Mesendoderm (in vitro differentiated cells): ENCODE results near the gene ZDHHC1.

ENCODE experiments used
- DNase-seq: peaks from one replicate; pipeline ENCODE4 v3.0.0; 2013
- H2AK5ac ChIP-seq: 2 replicates; pipeline ENCODE4 v1.6.1; 2013; ENCODE audit warnings: low read length, inconsistent platforms
- H2BK120ac ChIP-seq: 2 replicates; pipeline ENCODE4 v1.6.1; 2013; ENCODE audit warnings: low read depth, mild to moderate bottlenecking, low read length, moderate library complexity, mixed read lengths
- H2BK15ac ChIP-seq: replicated peaks from 2 replicates; pipeline ENCODE4 v1.6.1; 2013; ENCODE audit warnings: low read depth, mild to moderate bottlenecking, moderate library complexity
- H2BK5ac ChIP-seq: 2 replicates; pipeline ENCODE4 v1.6.1; 2013; ENCODE audit warnings: low read length, inconsistent platforms
- H3K18ac ChIP-seq: 2 replicates; pipeline ENCODE4 v1.6.1; 2013; ENCODE audit warnings: mild to moderate bottlenecking, low read length, mixed read lengths
- H3K23ac ChIP-seq: one replicate; pipeline ENCODE4 v1.6.1; 2013; ENCODE audit warnings: low read length
- H3K27ac ChIP-seq: 2 replicates; pipeline ENCODE4 v1.5.1; 2013; ENCODE audit warnings: low read depth, mild to moderate bottlenecking, inconsistent platforms, low read length, moderate library complexity
- H3K27me3 ChIP-seq: 2 replicates; pipeline ENCODE4 v1.6.1; 2013; ENCODE audit warnings: low read length, control low read depth, mild to moderate bottlenecking, inconsistent platforms; ENCODE audit not compliant: insufficient read depth, poor library complexity
- H3K36me3 ChIP-seq: 2 replicates; pipeline ENCODE4 v1.6.1; 2013; ENCODE audit warnings: low read length, inconsistent platforms; ENCODE audit not compliant: control insufficient read depth, insufficient read depth
- H3K4ac ChIP-seq: one replicate; pipeline ENCODE4 v1.6.1; 2013; ENCODE audit warnings: low read depth, mild to moderate bottlenecking, low read length, moderate library complexity
- H3K4me1 ChIP-seq: 2 replicates; pipeline ENCODE4 v1.6.1; 2013; ENCODE audit warnings: low read depth, low read length, inconsistent platforms; ENCODE audit not compliant: control insufficient read depth
- H3K4me2 ChIP-seq: 2 replicates; pipeline ENCODE4 v1.6.1; 2013; ENCODE audit warnings: low read length
- H3K4me3 ChIP-seq: 2 replicates; pipeline ENCODE4 v1.5.1; 2013; ENCODE audit warnings: mild to moderate bottlenecking, low read length
- H3K56ac ChIP-seq: one replicate; pipeline ENCODE4 v1.6.1; 2013; ENCODE audit warnings: low read length
- H3K79me1 ChIP-seq: 2 replicates; pipeline ENCODE4 v1.6.1; 2013; ENCODE audit warnings: low read length, inconsistent platforms
- H3K79me2 ChIP-seq: 2 replicates; pipeline ENCODE4 v1.6.1; 2013; ENCODE audit warnings: mild to moderate bottlenecking, low read length; ENCODE audit not compliant: control insufficient read depth, insufficient read depth
- H3K9ac ChIP-seq: 2 replicates; pipeline ENCODE4 v1.6.1; 2013; ENCODE audit warnings: low read length, inconsistent platforms
- H4K5ac ChIP-seq: one replicate; pipeline ENCODE4 v1.6.1; 2013; ENCODE audit warnings: low read length
- H4K8ac ChIP-seq: one replicate; pipeline ENCODE4 v1.6.1; 2013; ENCODE audit warnings: low read depth, mild to moderate bottlenecking, control low read depth, low read length, moderate library complexity
- WGBS: extraction: QIAGEN DNeasy Blood & Tissue Kit; methylation state at CpG from one replicate; pipeline ENCODE4 v1.1.7; 2013; ENCODE audit warnings: low lambda C conversion rate, missing lambda C conversion rate; ENCODE audit not compliant: insufficient coverage; ENCODE audit errors: extremely low coverage; 5-methylcytosine and 5-hydroxymethylcytosine counted together

ZDHHC1 gene

DNA sequence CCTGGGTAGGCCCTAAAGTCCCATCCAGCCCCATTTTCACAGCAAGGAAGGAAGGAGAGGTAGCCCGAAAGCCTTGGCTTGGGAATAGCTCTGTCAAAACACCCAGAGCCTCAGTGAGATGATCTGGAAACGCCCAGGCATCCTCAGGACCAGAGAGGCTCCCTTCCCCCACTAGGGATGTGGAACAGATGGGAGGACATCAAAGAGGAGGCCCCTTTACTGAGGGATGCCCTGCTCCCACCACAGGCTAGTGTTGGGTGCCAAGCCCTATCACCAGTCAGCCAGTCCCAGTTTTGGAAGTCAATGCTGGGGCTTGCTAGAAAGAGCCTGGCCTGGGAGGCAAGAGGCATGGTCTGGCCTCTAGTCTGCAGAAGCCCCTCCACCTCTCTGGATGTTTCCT is 27.7 kb downstream of the ZDHHC1 start:
- Histone ChIP-seq H3K27me3 (peaks cover under 1% of the 10 kb centered on the region), H3K4me1 (no peaks in the 10 kb centered on the region), H4K8ac (no peak overlapping the region), H2AK5ac (no peak overlapping the region), H3K56ac (no peak overlapping the region), H3K4ac (no peak overlapping the region), H2BK120ac (no peak overlapping the region), H3K18ac (no peak overlapping the region), H3K79me2 (no peaks in the 10 kb centered on the region), H3K27ac (no peak overlapping the region), H3K4me2 (no peak overlapping the region), H2BK15ac (no peak overlapping the region), H3K4me3 (no peak overlapping the region), H3K9ac (no peak overlapping the region), H3K23ac (no peak overlapping the region), H3K79me1 (no peaks in the 10 kb centered on the region), H4K5ac (no peak overlapping the region), H2BK5ac (no peak overlapping the region), H3K36me3 (no peaks in the 10 kb centered on the region)
- DNase-seq, result no peak
- no CpG with 5 or more reads among the region's 2 CpGs for WGBS

DNA sequence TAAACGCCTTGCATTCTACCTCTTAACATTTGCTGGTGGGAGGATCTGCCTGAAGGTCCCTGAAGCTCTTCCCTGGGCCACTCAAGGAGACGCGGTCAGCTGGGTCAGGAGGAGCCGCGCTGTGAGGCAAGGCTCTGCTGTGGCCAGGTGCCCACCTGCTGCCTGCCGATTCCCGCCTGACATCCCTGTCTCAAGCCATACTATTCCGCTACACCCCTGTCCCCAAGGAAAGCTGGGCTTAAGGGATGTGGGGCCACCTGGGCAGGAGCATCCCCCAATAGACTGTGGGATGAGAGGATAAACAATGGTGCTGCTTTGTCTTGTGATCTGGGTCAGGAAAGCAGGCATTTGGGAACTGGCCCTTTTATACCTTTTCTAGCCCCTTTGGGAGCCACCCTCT is 28.1 kb downstream of the ZDHHC1 start:
- DNase-seq, result no peak
- Histone ChIP-seq H3K56ac (no peak overlapping the region), H3K4ac (no peak overlapping the region), H2AK5ac (no peak overlapping the region), H3K27ac (no peak overlapping the region), H3K27me3 (no peaks in the 10 kb centered on the region), H3K36me3 (no peaks in the 10 kb centered on the region), H3K4me2 (no peak overlapping the region), H3K79me1 (no peaks in the 10 kb centered on the region), H3K23ac (no peak overlapping the region), H3K9ac (no peak overlapping the region), H4K5ac (no peak overlapping the region), H4K8ac (no peak overlapping the region), H2BK120ac (no peak overlapping the region), H2BK15ac (no peak overlapping the region), H3K4me1 (no peaks in the 10 kb centered on the region), H2BK5ac (no peak overlapping the region), H3K4me3 (no peak overlapping the region), H3K79me2 (no peaks in the 10 kb centered on the region), H3K18ac (no peak overlapping the region)
- no CpG with 5 or more reads among the region's 8 CpGs for WGBS

DNA sequence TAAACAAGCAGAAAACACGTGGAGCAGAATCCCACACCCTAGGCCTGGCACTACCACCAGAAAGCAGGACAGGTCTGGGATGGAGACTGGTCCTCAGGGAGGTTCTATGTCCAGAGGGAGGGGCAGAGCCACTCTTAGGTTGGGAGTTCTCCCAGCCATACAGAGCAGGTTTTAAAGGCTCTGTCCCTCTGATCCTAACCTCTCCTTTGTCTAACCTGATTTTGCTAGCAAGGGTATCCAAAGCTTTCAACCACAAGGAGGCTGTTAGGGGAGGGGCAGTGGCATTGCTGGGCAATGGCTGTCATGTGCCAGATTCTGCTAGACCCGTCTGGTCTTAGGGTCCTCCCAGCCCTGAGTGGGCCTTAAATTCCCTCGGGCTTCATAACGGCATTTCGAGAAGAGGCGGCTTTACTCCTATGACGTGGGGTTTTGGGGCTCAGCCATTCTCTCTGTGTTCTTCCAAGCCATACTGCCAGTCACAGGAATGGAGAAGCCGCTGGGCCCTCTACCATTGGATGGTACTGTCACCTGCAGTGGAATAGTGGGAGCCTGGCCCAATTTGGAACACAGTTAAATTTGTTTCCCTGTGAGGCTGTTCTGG is 28.7 kb downstream of the ZDHHC1 start:
- H3K79me1 ChIP-seq, result no peaks in the 10 kb centered on the region
- no peaks in the 10 kb centered on the region for H3K79me2 ChIP-seq
- no peak overlapping the region for H3K56ac ChIP-seq
- no peaks in the 10 kb centered on the region for H3K4me1 ChIP-seq
- H3K4ac ChIP-seq, result no peak overlapping the region
- H3K23ac ChIP-seq, result no peak overlapping the region
- no peak overlapping the region for H3K9ac ChIP-seq
- H3K4me2 ChIP-seq, result no peak overlapping the region
- no CpG with 5 or more reads among the region's 8 CpGs for WGBS
- no peak overlapping the region for H2BK120ac ChIP-seq
- no peak for DNase-seq
- no peaks in the 10 kb centered on the region for H3K36me3 ChIP-seq
- no peak overlapping the region for H4K5ac ChIP-seq
- no peak overlapping the region for H3K4me3 ChIP-seq
- H3K27me3 ChIP-seq, result no peaks in the 10 kb centered on the region
- no peak overlapping the region for H2AK5ac ChIP-seq
- H2BK5ac ChIP-seq, result no peak overlapping the region
- no peak overlapping the region for H3K18ac ChIP-seq
- no peak overlapping the region for H2BK15ac ChIP-seq
- H3K27ac ChIP-seq, result no peak overlapping the region
- no peak overlapping the region for H4K8ac ChIP-seq

DNA sequence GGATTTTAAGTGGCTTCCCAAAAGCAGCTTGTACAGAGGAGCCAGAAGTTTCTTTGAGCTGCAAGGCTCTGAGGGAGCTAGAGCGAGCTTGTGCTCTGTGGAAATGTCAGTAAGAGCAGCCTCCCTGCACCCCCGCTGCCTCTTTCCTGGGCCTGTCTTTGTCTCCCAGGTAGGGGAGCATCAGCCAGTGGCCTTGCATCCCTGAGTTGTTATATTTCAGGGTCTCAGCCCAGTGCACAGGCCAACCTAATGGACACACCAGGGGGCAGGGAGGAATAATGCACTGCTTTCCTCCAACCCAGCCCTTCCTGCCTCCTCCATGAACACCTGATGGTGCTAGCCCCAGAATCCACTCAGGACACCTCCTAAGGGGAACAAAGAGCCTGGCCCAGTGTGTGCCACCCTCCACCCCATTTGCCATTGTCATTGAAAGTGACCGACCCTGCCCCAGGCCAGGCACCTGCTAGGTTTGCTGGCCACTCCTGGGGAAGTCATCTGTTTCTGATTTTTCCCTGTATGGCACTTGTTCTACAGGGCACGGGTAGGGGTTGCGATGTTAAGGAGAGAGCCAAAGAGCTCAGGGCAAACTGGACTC is 29.3 kb downstream of the ZDHHC1 start:
- Histone ChIP-seq H3K79me2 (no peaks in the 10 kb centered on the region), H3K4me1 (no peaks in the 10 kb centered on the region), H3K27ac (no peak overlapping the region), H4K5ac (no peak overlapping the region), H3K79me1 (no peaks in the 10 kb centered on the region), H4K8ac (no peak overlapping the region), H3K4me3 (no peak overlapping the region), H2BK120ac (no peak overlapping the region), H3K9ac (no peak overlapping the region), H3K18ac (no peak overlapping the region), H2BK15ac (no peak overlapping the region), H3K4me2 (no peak overlapping the region), H2BK5ac (no peak overlapping the region), H3K36me3 (no peaks in the 10 kb centered on the region), H2AK5ac (no peak overlapping the region), H3K27me3 (no peaks in the 10 kb centered on the region), H3K4ac (no peak overlapping the region), H3K56ac (no peak overlapping the region), H3K23ac (no peak overlapping the region)
- no CpG with 5 or more reads among the region's 5 CpGs for WGBS
- no peak for DNase-seq

DNA sequence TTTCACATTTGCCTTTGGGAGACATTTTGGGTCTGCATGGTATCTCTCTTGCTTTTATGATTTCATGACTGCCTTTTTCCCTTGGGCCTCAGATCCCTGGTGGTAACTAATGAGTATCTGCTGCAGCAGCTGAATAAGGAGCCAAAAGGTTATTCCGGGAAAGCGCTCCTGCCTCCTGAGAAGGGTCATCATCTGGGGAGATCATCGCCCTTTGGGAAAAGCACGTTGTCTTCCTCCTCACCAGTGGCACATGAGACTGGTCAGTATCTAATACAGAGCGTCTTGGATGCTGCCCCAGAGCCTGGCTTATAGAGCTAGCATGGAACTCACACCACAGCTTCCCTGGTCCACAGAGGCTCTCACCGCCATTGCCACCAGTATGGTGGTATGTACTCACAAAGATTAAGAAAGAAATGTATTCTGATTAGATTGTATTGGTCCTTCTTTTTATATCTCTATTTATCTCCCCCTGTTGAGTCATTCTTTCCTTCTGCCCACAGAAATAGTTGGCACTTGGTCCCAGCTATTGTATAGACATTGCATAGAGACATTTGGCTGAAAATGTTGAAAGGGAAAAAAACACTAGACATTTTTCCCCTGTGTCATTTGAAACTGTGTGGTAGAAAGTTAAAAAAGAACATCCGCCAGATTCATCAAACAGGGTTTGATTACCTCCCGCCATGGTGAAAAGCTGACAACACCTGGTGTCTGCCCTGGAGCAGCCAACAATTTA is 31.3 kb downstream of the ZDHHC1 start:
- Histone ChIP-seq H3K27me3 (no peaks in the 10 kb centered on the region), H4K8ac (no peak overlapping the region), H3K9ac (no peak overlapping the region), H3K4me3 (no peak overlapping the region), H4K5ac (no peak overlapping the region), H2BK120ac (no peak overlapping the region), H3K4ac (no peak overlapping the region), H3K79me2 (no peaks in the 10 kb centered on the region), H3K4me2 (no peak overlapping the region), H3K36me3 (no peaks in the 10 kb centered on the region), H3K79me1 (no peaks in the 10 kb centered on the region), H3K23ac (no peak overlapping the region), H3K4me1 (no peaks in the 10 kb centered on the region), H2BK15ac (no peak overlapping the region), H3K56ac (no peak overlapping the region), H3K27ac (no peak overlapping the region), H2BK5ac (no peak overlapping the region), H2AK5ac (no peak overlapping the region), H3K18ac (no peak overlapping the region)
- DNase-seq, result no peak
- WGBS, result no CpG with 5 or more reads among the region's 8 CpGs
